ENCODE results near the gene DGKQ. TPM values are rescaled to one million over a fixed set of nuclear protein-coding genes. Genes with fewer than 3 reads are reported as not detected.

DGKQ gene
- total and polyA plus RNA-seq, 10 donors, result 6.3 to 26.3 (median 16.1) TPM

DNA sequence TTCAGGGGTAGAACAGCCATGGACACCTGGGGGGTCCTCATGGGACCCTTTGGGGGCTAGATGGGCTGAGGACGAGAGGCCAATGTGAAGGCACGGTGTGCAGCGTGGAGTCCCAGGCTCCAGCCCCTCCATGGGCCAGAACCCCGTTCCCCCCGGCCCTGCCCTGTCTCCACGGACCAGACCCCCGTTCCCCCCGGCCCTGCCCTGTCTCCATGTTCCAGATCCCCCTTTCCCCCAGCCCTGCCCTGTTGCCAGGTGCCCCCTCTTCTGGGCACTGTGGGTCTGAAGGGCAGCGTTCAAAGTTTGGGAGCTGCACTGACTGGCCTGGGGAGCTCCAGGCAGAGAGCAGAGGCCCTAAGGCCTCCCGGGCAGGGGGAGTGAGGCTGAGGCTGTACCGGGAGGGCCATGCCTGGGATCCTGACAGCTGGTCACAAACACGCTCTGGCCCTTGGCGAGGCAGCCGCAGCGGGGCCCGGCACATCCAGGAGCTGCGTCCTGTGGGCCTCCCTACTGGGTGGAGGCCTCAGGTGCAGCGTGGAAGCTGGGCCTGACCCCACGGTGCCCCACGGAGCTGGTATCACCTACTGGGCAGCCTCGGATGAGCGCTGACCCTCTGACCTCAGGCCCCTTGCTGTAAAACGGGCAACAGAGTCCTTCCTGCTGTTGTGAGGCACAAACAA, 8.9 kb downstream of the DGKQ start:
- no peak for DNase-seq
- peaks cover 0 to 81% (median 58%) of the 10 kb centered on the region in 6 donors for H3K36me3 ChIP-seq

DNA sequence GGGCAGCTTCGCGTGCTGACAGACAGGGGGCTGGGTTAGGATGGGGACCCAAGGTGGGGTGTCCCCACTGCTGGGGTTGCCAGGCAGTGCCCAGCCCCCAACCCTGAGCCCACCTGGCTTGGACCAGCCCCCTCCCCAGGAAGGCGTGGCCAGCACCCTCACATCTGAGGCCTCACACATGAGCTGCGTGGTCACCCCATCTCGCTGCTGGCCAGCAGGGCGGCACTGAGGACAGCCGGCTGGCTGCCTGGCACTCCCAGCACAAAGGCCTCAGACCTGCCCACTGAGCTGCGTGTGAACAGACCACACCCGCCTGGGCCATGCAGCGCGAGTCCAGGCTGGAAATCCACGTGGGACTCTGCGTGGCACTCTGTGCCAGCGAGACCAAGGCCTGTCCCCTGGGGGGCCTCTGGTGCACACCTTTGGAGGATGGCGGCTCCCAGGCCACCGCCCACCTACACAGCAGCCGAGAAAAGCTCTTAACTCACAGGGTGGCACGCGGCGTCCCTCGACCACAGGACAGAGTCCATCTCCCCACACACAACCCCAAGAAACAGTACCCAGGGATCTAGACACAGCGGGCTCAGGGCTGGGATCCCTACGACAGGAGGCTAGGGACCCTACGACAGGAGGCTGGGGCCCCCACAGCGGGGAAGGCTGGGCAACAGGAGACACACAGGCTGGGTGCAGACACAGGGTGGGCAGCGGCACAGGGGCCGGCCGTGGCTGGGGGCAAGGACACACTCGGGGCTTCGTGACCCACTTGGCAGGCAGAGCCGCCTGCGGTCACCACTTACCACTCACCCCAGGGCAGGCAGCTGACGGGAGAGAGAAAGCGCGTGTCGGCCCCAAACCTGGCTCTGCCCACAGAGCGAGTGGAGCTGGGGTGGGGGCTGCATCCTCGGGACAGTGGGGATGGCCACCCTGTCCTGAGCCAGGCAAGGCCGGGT, 9.8 kb downstream of the DGKQ start:
- TF ChIP-seq POLR2A (IDR thresholded peaks at IDR 0.05) (no peak), POLR2AphosphoS5 (IDR thresholded peaks at IDR 0.05) (peak in 1 of 3 donors; percentile 40)
- TF ChIP-seq, protein P1, sequence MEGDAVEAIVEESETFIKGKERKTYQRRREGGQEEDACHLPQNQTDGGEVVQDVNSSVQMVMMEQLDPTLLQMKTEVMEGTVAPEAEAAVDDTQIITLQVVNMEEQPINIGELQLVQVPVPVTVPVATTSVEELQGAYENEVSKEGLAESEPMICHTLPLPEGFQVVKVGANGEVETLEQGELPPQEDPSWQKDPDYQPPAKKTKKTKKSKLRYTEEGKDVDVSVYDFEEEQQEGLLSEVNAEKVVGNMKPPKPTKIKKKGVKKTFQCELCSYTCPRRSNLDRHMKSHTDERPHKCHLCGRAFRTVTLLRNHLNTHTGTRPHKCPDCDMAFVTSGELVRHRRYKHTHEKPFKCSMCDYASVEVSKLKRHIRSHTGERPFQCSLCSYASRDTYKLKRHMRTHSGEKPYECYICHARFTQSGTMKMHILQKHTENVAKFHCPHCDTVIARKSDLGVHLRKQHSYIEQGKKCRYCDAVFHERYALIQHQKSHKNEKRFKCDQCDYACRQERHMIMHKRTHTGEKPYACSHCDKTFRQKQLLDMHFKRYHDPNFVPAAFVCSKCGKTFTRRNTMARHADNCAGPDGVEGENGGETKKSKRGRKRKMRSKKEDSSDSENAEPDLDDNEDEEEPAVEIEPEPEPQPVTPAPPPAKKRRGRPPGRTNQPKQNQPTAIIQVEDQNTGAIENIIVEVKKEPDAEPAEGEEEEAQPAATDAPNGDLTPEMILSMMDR (IDR thresholded peaks at IDR 0.05 in 8 of 11, conservative IDR thresholded peaks at IDR 0.05 in 3 of 11), result no peak
- no peak overlapping the region for H3K27ac ChIP-seq
- H3K4me3 ChIP-seq, result no peak overlapping the region
- intact Hi-C loops (cut with DNase I; ENCODE audit: low total_unique reads), result no loop called here
- WGBS, 5 donors, result 92 to 96% (median 95%) methylated on average over 26 to 39 of the region's 39 CpGs
- H3K27me3 ChIP-seq (replicated peaks in 1 of 7), result peaks cover 0 to 12% (median 0%) of the 10 kb centered on the region in 7 donors
- H3K4me1 ChIP-seq, result peaks cover 0 to 12% (median 10%) of the 10 kb centered on the region in 6 donors
- peaks cover 0 to 90% (median 63%) of the 10 kb centered on the region in 6 donors for H3K36me3 ChIP-seq
- H3K9me3 ChIP-seq, result no peaks in the 10 kb centered on the region
- peak; percentile 70 for DNase-seq

More for the DNA sequence above, 8.9 kb downstream of the DGKQ start:
- intact Hi-C loops (cut with DNase I; ENCODE audit: low total_unique reads), result no loop called here
- WGBS, 5 donors, result 90 to 97% (median 95%) methylated on average over 11 to 23 of the region's 23 CpGs
- Histone ChIP-seq H3K4me3 (no peak overlapping the region), H3K27me3 (replicated peaks in 1 of 7) (peaks cover 0 to 13% (median 0%) of the 10 kb centered on the region in 7 donors), H3K27ac (no peak overlapping the region), H3K9me3 (no peaks in the 10 kb centered on the region), H3K4me1 (peaks cover 0 to 17% (median 11%) of the 10 kb centered on the region in 6 donors)
- no peak for TF ChIP-seq POLR2A (IDR thresholded peaks at IDR 0.05)
- TF ChIP-seq, protein P1 (IDR thresholded peaks at IDR 0.05 in 8 of 11, conservative IDR thresholded peaks at IDR 0.05 in 3 of 11), result no peak
- no peak for TF ChIP-seq POLR2AphosphoS5 (IDR thresholded peaks at IDR 0.05)

DNA sequence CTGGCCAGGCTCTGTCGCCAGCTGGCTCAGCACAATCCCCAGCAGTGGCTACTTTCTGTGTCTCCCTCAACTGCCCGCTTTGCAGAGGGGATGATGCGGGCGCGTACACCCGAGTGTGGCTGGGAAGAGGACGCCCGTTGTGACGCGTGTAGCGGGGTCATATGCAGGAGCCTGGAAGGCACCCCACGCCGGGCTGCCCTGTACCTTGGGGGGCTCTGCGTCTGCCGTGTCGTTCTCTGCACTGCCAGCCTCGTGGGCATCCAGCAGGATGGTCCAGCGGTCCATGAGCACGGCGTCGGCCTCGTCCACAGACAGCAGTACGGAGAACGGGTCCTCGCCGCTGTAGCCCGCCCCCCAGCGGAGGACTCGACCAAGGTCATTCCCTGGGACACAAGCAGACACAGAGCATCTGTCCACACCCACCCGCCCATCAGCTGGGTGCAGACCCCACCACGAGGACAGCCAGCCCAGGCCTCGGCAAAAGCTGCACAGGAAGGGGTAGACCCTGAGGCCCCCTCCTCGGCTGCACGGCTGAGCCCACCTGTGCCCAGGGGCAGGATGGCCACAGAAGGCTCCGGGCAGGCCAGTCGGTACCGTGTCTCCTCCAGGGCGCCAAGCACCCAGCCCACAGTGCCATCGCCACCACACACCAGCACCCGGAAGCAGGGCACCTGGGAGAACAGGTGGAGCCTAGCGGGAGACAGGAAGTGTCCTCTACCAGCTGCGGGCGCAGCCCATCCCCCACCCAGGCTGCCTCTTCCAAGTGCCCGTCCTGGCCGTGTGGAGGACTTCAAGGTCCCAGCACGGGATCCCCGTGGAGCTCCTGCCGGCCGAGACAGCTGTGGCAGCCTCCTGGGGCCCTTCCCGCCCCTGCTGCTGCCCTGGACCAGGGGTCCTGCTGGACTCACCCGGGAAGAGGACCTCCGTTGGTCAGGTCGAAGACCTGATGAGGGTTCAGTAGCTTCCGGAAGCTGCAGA, 10.8 kb downstream of the DGKQ start:
- peak; percentile 75 for DNase-seq
- WGBS, 5 donors, result 91 to 95% (median 93%) methylated on average over 28 to 54 of the region's 54 CpGs
- peak in 2 of 3 donors; percentile 13 to 14 for TF ChIP-seq POLR2AphosphoS5 (IDR thresholded peaks at IDR 0.05)
- no peak for TF ChIP-seq POLR2A (IDR thresholded peaks at IDR 0.05)
- TF ChIP-seq, protein P1 (IDR thresholded peaks at IDR 0.05 in 8 of 11, conservative IDR thresholded peaks at IDR 0.05 in 3 of 11), result no peak
- no peaks in the 10 kb centered on the region for H3K9me3 ChIP-seq
- peaks cover 0 to 2% (median 0%) of the 10 kb centered on the region in 7 donors for H3K27me3 ChIP-seq (replicated peaks in 1 of 7)
- no peak overlapping the region for H3K27ac ChIP-seq
- H3K4me3 ChIP-seq, result no peak overlapping the region
- intact Hi-C loops (cut with DNase I; ENCODE audit: low total_unique reads), result no loop called here
- peaks cover 0 to 99% (median 73%) of the 10 kb centered on the region in 6 donors for H3K36me3 ChIP-seq
- H3K4me1 ChIP-seq, result peaks cover 0 to 2% (median under 1%) of the 10 kb centered on the region in 6 donors

Measured in spleen (tissue), 11 donors.